ENCODE measurements around the gene MARCHF9. TPM values are rescaled to one million over a fixed set of nuclear protein-coding genes. Genes with fewer than 3 reads are reported as not detected.

The MARCHF9 gene
- total RNA-seq, 1 experiment from 2014 or later = 6.2 TPM

- TF ChIP-seq, protein P1, sequence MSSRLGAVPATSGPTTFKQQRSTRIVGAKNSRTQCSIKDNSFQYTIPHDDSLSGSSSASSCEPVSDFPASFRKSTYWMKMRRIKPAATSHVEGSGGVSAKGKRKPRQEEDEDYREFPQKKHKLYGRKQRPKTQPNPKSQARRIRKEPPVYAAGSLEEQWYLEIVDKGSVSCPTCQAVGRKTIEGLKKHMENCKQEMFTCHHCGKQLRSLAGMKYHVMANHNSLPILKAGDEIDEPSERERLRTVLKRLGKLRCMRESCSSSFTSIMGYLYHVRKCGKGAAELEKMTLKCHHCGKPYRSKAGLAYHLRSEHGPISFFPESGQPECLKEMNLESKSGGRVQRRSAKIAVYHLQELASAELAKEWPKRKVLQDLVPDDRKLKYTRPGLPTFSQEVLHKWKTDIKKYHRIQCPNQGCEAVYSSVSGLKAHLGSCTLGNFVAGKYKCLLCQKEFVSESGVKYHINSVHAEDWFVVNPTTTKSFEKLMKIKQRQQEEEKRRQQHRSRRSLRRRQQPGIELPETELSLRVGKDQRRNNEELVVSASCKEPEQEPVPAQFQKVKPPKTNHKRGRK (CRISPR knock-in tag; IDR thresholded peaks at IDR 0.05; ENCODE audit: borderline replicate concordance) = 0 out of 2 replicates have a peak, but pooled peaks have one; percentile 15
- TF ChIP-seq MXD4 (CRISPR knock-in tag; IDR thresholded peaks at IDR 0.05; ENCODE audit: borderline replicate concordance) = no peak
- TF ChIP-seq HMGXB4 (CRISPR knock-in tag; IDR thresholded peaks at IDR 0.05) = no peak
- TF ChIP-seq ZBTB43 (CRISPR knock-in tag; IDR thresholded peaks at IDR 0.05) = peak; percentile 64; the same call in 1 of the 2 replicates
- TF ChIP-seq ZNF396 (CRISPR knock-in tag; IDR thresholded peaks at IDR 0.05; ENCODE audit: borderline replicate concordance) = no peak
- TF ChIP-seq SOX15 (CRISPR knock-in tag; IDR thresholded peaks at IDR 0.05) = no peak
- TF ChIP-seq, protein P2, sequence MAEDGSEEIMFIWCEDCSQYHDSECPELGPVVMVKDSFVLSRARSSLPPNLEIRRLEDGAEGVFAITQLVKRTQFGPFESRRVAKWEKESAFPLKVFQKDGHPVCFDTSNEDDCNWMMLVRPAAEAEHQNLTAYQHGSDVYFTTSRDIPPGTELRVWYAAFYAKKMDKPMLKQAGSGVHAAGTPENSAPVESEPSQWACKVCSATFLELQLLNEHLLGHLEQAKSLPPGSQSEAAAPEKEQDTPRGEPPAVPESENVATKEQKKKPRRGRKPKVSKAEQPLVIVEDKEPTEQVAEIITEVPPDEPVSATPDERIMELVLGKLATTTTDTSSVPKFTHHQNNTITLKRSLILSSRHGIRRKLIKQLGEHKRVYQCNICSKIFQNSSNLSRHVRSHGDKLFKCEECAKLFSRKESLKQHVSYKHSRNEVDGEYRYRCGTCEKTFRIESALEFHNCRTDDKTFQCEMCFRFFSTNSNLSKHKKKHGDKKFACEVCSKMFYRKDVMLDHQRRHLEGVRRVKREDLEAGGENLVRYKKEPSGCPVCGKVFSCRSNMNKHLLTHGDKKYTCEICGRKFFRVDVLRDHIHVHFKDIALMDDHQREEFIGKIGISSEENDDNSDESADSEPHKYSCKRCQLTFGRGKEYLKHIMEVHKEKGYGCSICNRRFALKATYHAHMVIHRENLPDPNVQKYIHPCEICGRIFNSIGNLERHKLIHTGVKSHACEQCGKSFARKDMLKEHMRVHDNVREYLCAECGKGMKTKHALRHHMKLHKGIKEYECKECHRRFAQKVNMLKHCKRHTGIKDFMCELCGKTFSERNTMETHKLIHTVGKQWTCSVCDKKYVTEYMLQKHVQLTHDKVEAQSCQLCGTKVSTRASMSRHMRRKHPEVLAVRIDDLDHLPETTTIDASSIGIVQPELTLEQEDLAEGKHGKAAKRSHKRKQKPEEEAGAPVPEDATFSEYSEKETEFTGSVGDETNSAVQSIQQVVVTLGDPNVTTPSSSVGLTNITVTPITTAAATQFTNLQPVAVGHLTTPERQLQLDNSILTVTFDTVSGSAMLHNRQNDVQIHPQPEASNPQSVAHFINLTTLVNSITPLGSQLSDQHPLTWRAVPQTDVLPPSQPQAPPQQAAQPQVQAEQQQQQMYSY (CRISPR knock-in tag; IDR thresholded peaks at IDR 0.05) = peak; percentile 94
- TF ChIP-seq, protein P3, sequence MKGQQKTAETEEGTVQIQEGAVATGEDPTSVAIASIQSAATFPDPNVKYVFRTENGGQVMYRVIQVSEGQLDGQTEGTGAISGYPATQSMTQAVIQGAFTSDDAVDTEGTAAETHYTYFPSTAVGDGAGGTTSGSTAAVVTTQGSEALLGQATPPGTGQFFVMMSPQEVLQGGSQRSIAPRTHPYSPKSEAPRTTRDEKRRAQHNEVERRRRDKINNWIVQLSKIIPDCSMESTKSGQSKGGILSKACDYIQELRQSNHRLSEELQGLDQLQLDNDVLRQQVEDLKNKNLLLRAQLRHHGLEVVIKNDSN (CRISPR knock-in tag; IDR thresholded peaks at IDR 0.05) = peak; percentile 81
- TF ChIP-seq CBFB (CRISPR knock-in tag; IDR thresholded peaks at IDR 0.05; ENCODE audit: low read depth) = peak; percentile 76; the same call in 1 of the 2 replicates
- TF ChIP-seq MAX (CRISPR knock-in tag; IDR thresholded peaks at IDR 0.05) = peak; percentile 100
- TF ChIP-seq, protein P4, sequence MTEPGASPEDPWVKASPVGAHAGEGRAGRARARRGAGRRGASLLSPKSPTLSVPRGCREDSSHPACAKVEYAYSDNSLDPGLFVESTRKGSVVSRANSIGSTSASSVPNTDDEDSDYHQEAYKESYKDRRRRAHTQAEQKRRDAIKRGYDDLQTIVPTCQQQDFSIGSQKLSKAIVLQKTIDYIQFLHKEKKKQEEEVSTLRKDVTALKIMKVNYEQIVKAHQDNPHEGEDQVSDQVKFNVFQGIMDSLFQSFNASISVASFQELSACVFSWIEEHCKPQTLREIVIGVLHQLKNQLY (CRISPR knock-in tag; IDR thresholded peaks at IDR 0.05) = no peak
- TF ChIP-seq, protein P5, sequence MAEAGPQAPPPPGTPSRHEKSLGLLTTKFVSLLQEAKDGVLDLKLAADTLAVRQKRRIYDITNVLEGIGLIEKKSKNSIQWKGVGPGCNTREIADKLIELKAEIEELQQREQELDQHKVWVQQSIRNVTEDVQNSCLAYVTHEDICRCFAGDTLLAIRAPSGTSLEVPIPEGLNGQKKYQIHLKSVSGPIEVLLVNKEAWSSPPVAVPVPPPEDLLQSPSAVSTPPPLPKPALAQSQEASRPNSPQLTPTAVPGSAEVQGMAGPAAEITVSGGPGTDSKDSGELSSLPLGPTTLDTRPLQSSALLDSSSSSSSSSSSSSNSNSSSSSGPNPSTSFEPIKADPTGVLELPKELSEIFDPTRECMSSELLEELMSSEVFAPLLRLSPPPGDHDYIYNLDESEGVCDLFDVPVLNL (CRISPR knock-in tag; IDR thresholded peaks at IDR 0.05; ENCODE audit: borderline replicate concordance, low read depth) = no peak
- peak; percentile 78; the same call in 1 of the 2 replicates for TF ChIP-seq RELA (CRISPR knock-in tag; IDR thresholded peaks at IDR 0.05; ENCODE audit: borderline replicate concordance)
- no peak for TF ChIP-seq NR2C2 (CRISPR knock-in tag; IDR thresholded peaks at IDR 0.05)
- TF ChIP-seq, protein P6, sequence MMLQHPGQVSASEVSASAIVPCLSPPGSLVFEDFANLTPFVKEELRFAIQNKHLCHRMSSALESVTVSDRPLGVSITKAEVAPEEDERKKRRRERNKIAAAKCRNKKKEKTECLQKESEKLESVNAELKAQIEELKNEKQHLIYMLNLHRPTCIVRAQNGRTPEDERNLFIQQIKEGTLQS (CRISPR knock-in tag; conservative IDR thresholded peaks at IDR 0.05) = 0 out of 2 replicates have a peak, but pooled peaks have one; percentile 17
- peak; percentile 83; the same call in 1 of the 2 replicates for TF ChIP-seq TEAD1 (CRISPR knock-in tag; IDR thresholded peaks at IDR 0.05)
- peak; percentile 82 for TF ChIP-seq TP53 (CRISPR knock-in tag; IDR thresholded peaks at IDR 0.05)
- peak; percentile 93 for TF ChIP-seq ARID4B (CRISPR knock-in tag; IDR thresholded peaks at IDR 0.05; ENCODE audit: borderline replicate concordance)
- TF ChIP-seq TCF7 (CRISPR knock-in tag; IDR thresholded peaks at IDR 0.05; ENCODE audit: low read depth) = no peak
These were observed 17.0 kb downstream of the MARCHF9 start, which contains the start of gene METTL1 (continued) for GRCh38 chr12:57771873-57772428.
